Left lung (tissue), 10 donors: ENCODE measurements around the gene AUTS2. TPM values are rescaled to one million over a fixed set of nuclear protein-coding genes. Genes with fewer than 3 reads are reported as not detected.

ENCODE experiments used
- ATAC-seq: fragments of 200-7000 bp; cut with Tn5 transposase; one replicate; pipeline ENCODE4 v1.9.1; 2020; ENCODE audit warnings: moderate library complexity
- DNase-seq, 4 donors: peaks; one replicate each; pipeline ENCODE4 v3.0.0-alpha.2; 2013 to 2020
- H3K27ac ChIP-seq, 2 donors: fragments of 200-600 bp; sonication (generic) in 1 of 2; one replicate each; pipeline versions ENCODE4 v1.5.0 to v1.8.0; 2020 to 2021
- H3K27me3 ChIP-seq, 2 donors: fragments of 200-600 bp; sonication (generic) in 1 of 2; one replicate each; pipeline versions ENCODE4 v1.5.0 to v1.8.0; 2020 to 2021
- H3K36me3 ChIP-seq, 2 donors: fragments of 200-600 bp; sonication (generic) in 1 of 2; one replicate each; pipeline versions ENCODE4 v1.5.0 to v1.8.0; 2020 to 2021
- H3K4me1 ChIP-seq, 2 donors: fragments of 200-600 bp; one replicate each; pipeline ENCODE4 v1.8.0; 2021
- H3K4me3 ChIP-seq, 2 donors: fragments of 200-600 bp; sonication (generic) in 1 of 2; one replicate each; pipeline versions ENCODE4 v1.5.0 to v1.8.0; 2020 to 2021; ENCODE audit warnings: mild to moderate bottlenecking in 1 of 2
- H3K9me3 ChIP-seq, 2 donors: fragments of 200-600 bp; sonication (generic) in 1 of 2; one replicate each; pipeline versions ENCODE4 v1.5.0 to v1.8.0; 2020 to 2021
- CTCF ChIP-seq, 2 donors: fragments of 200-600 bp; sonication (generic) in 1 of 2; IDR thresholded peaks; one replicate each; pipeline versions ENCODE4 v1.5.0 to v1.8.0; 2021; ENCODE audit warnings: antibody characterized with exemption in 2 of 2
- intact Hi-C, 2 donors: fragments of 100-400 bp; cut with DNase I; formaldehyde crosslinking; loops; one replicate each; pipeline versions ENCODE4 v1.11.2 to v1.14.2; 2022
- polyA plus RNA-seq, 6 donors: library from polyadenylated mRNA; unstranded; fragments of 120-200 nt; gene quantifications; one replicate each; pipeline ENCODE4 v1.2.1, GENCODE V29; 2013; ENCODE audit not compliant: insufficient read length in 6 of 6
- total RNA-seq, 2 donors: library from RNA; stranded (reverse); fragmentation: NEBNext Ultra II Directional; extraction: Animal tissue kit (Norgen Biotek cat#: 25700); gene quantifications; one replicate each; pipeline ENCODE4 v1.2.1, GENCODE V29; 2021
- donor health status: DM: no; HTN: yes; CAD: no.
- donor health status: DM: no; HTN: no; CAD: no.

The AUTS2 gene
- total and polyA plus RNA-seq, 8 donors = 40.4 to 119 (median 103) TPM

GRCh38 chr7:69633122-69633831 lies 35.0 kb downstream of the AUTS2 start:
- Histone ChIP-seq H3K27ac (no peak overlapping the region), H3K9me3 (no peaks in the 10 kb centered on the region), H3K36me3 (no peaks in the 10 kb centered on the region), H3K4me3 (no peak overlapping the region), H3K27me3 (no peaks in the 10 kb centered on the region), H3K4me1 (no peaks in the 10 kb centered on the region)
- no peak for DNase-seq
- no peak for TF ChIP-seq CTCF (IDR thresholded peaks at IDR 0.05)
- intact Hi-C loops = no loop called here
- ATAC-seq = no peak

GRCh38 chr7:69635555-69636185 lies 37.4 kb downstream of the AUTS2 start:
- intact Hi-C loops = no loop called here
- H3K27me3 ChIP-seq = no peaks in the 10 kb centered on the region
- no peak for DNase-seq
- TF ChIP-seq CTCF (IDR thresholded peaks at IDR 0.05) = no peak
- no peak overlapping the region for H3K27ac ChIP-seq
- no peaks in the 10 kb centered on the region for H3K4me1 ChIP-seq
- H3K9me3 ChIP-seq = no peaks in the 10 kb centered on the region
- no peaks in the 10 kb centered on the region for H3K36me3 ChIP-seq
- H3K4me3 ChIP-seq = no peak overlapping the region
- no peak for ATAC-seq

GRCh38 chr7:69638674-69639073 lies 40.4 kb downstream of the AUTS2 start:
- Histone ChIP-seq H3K27me3 (no peaks in the 10 kb centered on the region), H3K4me3 (no peak overlapping the region), H3K27ac (no peak overlapping the region), H3K4me1 (no peaks in the 10 kb centered on the region), H3K36me3 (no peaks in the 10 kb centered on the region), H3K9me3 (no peaks in the 10 kb centered on the region)
- intact Hi-C loops = no loop called here
- no peak for TF ChIP-seq CTCF (IDR thresholded peaks at IDR 0.05)
- no peak for ATAC-seq
- no peak for DNase-seq

GRCh38 chr7:69640216-69640615 lies 41.9 kb downstream of the AUTS2 start:
- no peak overlapping the region for H3K4me3 ChIP-seq
- H3K36me3 ChIP-seq = no peaks in the 10 kb centered on the region
- H3K4me1 ChIP-seq = no peaks in the 10 kb centered on the region
- no peaks in the 10 kb centered on the region for H3K9me3 ChIP-seq
- intact Hi-C loops = no loop called here
- no peak for TF ChIP-seq CTCF (IDR thresholded peaks at IDR 0.05)
- ATAC-seq = no peak
- no peak overlapping the region for H3K27ac ChIP-seq
- DNase-seq = no peak
- no peaks in the 10 kb centered on the region for H3K27me3 ChIP-seq

GRCh38 chr7:69640925-69641594 lies 42.8 kb downstream of the AUTS2 start:
- ATAC-seq (no peak), DNase-seq (no peak)
- H3K9me3 ChIP-seq = no peaks in the 10 kb centered on the region
- no peaks in the 10 kb centered on the region for H3K36me3 ChIP-seq
- H3K4me3 ChIP-seq = no peak overlapping the region
- no peak for TF ChIP-seq CTCF (IDR thresholded peaks at IDR 0.05)
- H3K27ac ChIP-seq = no peak overlapping the region
- no peaks in the 10 kb centered on the region for H3K27me3 ChIP-seq
- intact Hi-C loops = no loop called here
- no peaks in the 10 kb centered on the region for H3K4me1 ChIP-seq
